WTC11 (cell line): Measurements from ENCODE around the gene SMLR1. TPM values are rescaled to one million over a fixed set of nuclear protein-coding genes. Genes with fewer than 3 reads are reported as not detected.
A peak's percentile ranks its signal among the peaks of the same experiment; 100 is the strongest.

ENCODE experiments used
- ATAC-seq: fragments of 200-7000 bp; cut with Tn5 transposase; 2 replicates; pipeline ENCODE4 v1.10.0; 2021; ENCODE audit warnings: mild to moderate bottlenecking, moderate library complexity
- CTCF ChIA-PET: fragments of 300-600 bp; sonication (Branson Sonifier 250); formaldehyde crosslinking; loops from one replicate; lab custom pipeline; 2021; ENCODE audit warnings: antibody characterized with exemption; lab: Charles Lee
- POLR2A ChIA-PET: fragments of 350-600 bp; sonication (Branson Sonifier 250); formaldehyde crosslinking; loops from one replicate; lab custom pipeline; 2021; ENCODE audit warnings: antibody characterized with exemption; lab: Charles Lee
- DNase-seq: peaks from one replicate; pipeline ENCODE4 v3.0.0; 2021; ENCODE audit warnings: low spot score
- H3K27ac Mint-ChIP-seq: 2 replicates; pipeline ENCODE4 v1.8.0; 2021; ENCODE audit warnings: mixed read lengths
- H3K27me3 Mint-ChIP-seq: 2 replicates; pipeline ENCODE4 v1.8.0; 2021; ENCODE audit warnings: low read depth, mild to moderate bottlenecking, moderate library complexity, mixed read lengths
- H3K36me3 Mint-ChIP-seq: 2 replicates; pipeline ENCODE4 v1.8.0; 2021; ENCODE audit warnings: mixed read lengths
- H3K4me1 Mint-ChIP-seq: 2 replicates; pipeline ENCODE4 v1.8.0; 2022; ENCODE audit warnings: mixed read lengths
- H3K4me3 Mint-ChIP-seq: 2 replicates; pipeline ENCODE4 v1.8.0; 2021; ENCODE audit warnings: mild to moderate bottlenecking, moderate library complexity, mixed read lengths
- H3K9me3 Mint-ChIP-seq: 2 replicates; pipeline ENCODE4 v1.8.0; 2021; ENCODE audit warnings: mixed read lengths
- ARID4B ChIP-seq: sonication (generic); formaldehyde crosslinking; IDR thresholded peaks from 2 replicates; pipeline ENCODE4 v1.8.0; 2023; ENCODE audit warnings: missing genetic modification reagents, mild to moderate bottlenecking, borderline replicate concordance
- ATF1 ChIP-seq: sonication (generic); formaldehyde crosslinking; IDR thresholded peaks from 2 replicates; pipeline ENCODE4 v1.8.1; 2023; ENCODE audit warnings: mild to moderate bottlenecking, moderate library complexity, missing genetic modification reagents
- CDX4 ChIP-seq: fragments of 250-450 bp; sonication (Bioruptor Pico); IDR thresholded peaks from 2 replicates; pipeline ENCODE4 v1.9.0; 2021; ENCODE audit warnings: moderate library complexity, mild to moderate bottlenecking, inconsistent platforms, borderline replicate concordance
- CREM ChIP-seq: sonication (generic); formaldehyde crosslinking; IDR thresholded peaks from 2 replicates; pipeline ENCODE4 v1.8.1; 2022; ENCODE audit warnings: mild to moderate bottlenecking, missing genetic modification reagents, moderate library complexity
- ELF4 ChIP-seq: sonication (generic); formaldehyde crosslinking; IDR thresholded peaks from 2 replicates; pipeline ENCODE4 v1.8.1; 2022; ENCODE audit warnings: low read depth, mild to moderate bottlenecking, moderate library complexity, missing genetic modification reagents
- GABPB1 ChIP-seq: sonication (generic); formaldehyde crosslinking; IDR thresholded peaks from 2 replicates; pipeline ENCODE4 v1.8.1; 2023; ENCODE audit warnings: mild to moderate bottlenecking, missing genetic modification reagents
- GRHL2 ChIP-seq: fragments of 250-450 bp; sonication (Bioruptor Pico); IDR thresholded peaks from 2 replicates; pipeline ENCODE4 v1.8.0; 2022; ENCODE audit warnings: mild to moderate bottlenecking, moderate library complexity; ENCODE audit not compliant: insufficient replicate concordance, severe bottlenecking
- HMGA2 ChIP-seq: fragments of 250-450 bp; sonication (Bioruptor Pico); IDR thresholded peaks from 2 replicates; pipeline ENCODE4 v1.4.0; 2021; ENCODE audit warnings: mild to moderate bottlenecking, moderate library complexity
- OVOL2 ChIP-seq: fragments of 250-450 bp; sonication (Bioruptor Pico); IDR thresholded peaks from 2 replicates; pipeline ENCODE4 v1.9.0; 2021; ENCODE audit warnings: mild to moderate bottlenecking, borderline replicate concordance
- PREB ChIP-seq: sonication (generic); formaldehyde crosslinking; IDR thresholded peaks from 2 replicates; pipeline ENCODE4 v1.8.1; 2022; ENCODE audit warnings: mild to moderate bottlenecking, missing genetic modification reagents, moderate library complexity, borderline replicate concordance
- RELA ChIP-seq: sonication (generic); formaldehyde crosslinking; IDR thresholded peaks from 2 replicates; pipeline ENCODE4 v1.8.1; 2022; ENCODE audit warnings: missing genetic modification reagents, mild to moderate bottlenecking, borderline replicate concordance
- ZBTB21 ChIP-seq: sonication (generic); formaldehyde crosslinking; IDR thresholded peaks from 2 replicates; pipeline ENCODE4 v1.8.1; 2023; ENCODE audit warnings: mild to moderate bottlenecking, missing genetic modification reagents, borderline replicate concordance
- total RNA-seq: library from RNA; stranded (reverse); gene quantifications from 3 replicates; pipeline ENCODE4 v1.2.3, GENCODE V29; 2021
- TF ChIP-seq, protein P1 (sequence below): sonication (generic); formaldehyde crosslinking; IDR thresholded peaks from 2 replicates; pipeline ENCODE4 v1.8.1; 2023; ENCODE audit warnings: mild to moderate bottlenecking, missing genetic modification reagents, borderline replicate concordance

The SMLR1 gene
- total RNA-seq, 1 experiment from 2014 or later, result not detected

GRCh38 chr6:130824978-130825694 lies 2.1 kb upstream of the SMLR1 start (continued):
- TF ChIP-seq, protein P1, sequence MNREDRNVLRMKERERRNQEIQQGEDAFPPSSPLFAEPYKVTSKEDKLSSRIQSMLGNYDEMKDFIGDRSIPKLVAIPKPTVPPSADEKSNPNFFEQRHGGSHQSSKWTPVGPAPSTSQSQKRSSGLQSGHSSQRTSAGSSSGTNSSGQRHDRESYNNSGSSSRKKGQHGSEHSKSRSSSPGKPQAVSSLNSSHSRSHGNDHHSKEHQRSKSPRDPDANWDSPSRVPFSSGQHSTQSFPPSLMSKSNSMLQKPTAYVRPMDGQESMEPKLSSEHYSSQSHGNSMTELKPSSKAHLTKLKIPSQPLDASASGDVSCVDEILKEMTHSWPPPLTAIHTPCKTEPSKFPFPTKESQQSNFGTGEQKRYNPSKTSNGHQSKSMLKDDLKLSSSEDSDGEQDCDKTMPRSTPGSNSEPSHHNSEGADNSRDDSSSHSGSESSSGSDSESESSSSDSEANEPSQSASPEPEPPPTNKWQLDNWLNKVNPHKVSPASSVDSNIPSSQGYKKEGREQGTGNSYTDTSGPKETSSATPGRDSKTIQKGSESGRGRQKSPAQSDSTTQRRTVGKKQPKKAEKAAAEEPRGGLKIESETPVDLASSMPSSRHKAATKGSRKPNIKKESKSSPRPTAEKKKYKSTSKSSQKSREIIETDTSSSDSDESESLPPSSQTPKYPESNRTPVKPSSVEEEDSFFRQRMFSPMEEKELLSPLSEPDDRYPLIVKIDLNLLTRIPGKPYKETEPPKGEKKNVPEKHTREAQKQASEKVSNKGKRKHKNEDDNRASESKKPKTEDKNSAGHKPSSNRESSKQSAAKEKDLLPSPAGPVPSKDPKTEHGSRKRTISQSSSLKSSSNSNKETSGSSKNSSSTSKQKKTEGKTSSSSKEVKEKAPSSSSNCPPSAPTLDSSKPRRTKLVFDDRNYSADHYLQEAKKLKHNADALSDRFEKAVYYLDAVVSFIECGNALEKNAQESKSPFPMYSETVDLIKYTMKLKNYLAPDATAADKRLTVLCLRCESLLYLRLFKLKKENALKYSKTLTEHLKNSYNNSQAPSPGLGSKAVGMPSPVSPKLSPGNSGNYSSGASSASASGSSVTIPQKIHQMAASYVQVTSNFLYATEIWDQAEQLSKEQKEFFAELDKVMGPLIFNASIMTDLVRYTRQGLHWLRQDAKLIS, result no peak
- TF ChIP-seq OVOL2 (no peak), CREM (CRISPR knock-in tag) (no peak), ATF1 (no peak), RELA (no peak), ZBTB21 (CRISPR knock-in tag) (no peak), ARID4B (CRISPR knock-in tag) (no peak), PREB (no peak), CDX4 (no peak), GRHL2 (no peak), HMGA2 (CRISPR knock-in tag) (no peak)

DNA sequence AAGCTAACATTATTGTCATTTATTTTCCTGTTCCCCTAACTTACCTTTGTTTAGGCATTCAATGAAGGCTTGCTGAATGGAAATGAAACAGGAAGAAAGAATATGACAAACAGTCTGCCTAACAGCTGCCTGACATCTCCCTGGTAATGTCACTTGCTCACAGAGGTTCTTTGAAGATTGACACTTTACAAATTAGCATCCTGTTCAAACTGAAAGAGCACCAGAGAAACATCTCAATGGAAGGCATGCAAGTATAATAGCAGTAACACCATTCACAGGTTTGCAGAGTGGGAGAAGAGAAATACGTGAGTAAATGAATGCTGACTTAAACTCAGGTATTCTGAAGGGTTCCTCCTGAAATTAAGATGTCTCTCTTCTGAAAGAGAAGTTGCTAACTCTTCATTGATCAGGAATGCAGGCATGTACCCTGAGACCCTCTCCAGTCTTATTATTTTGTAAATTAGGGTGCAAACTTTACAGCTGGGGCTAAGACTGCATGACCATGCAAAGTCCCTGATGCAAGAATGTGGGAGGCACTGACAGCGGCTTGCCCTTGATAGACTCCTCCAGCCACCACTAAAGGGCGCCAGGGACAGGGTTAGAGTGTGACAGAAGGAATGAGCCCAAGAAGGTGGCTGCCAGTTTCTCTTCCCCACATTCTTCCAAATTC lies 1.3 kb upstream of the SMLR1 start:
- ChIA-PET CTCF (no interaction called here), POLR2A (no interaction called here)
- Mint-ChIP-seq H3K27me3 (no peaks in the 10 kb centered on the region), H3K4me1 (peaks cover 19% of the 10 kb centered on the region), H3K36me3 (no peaks in the 10 kb centered on the region), H3K9me3 (peaks cover 13% of the 10 kb centered on the region), H3K27ac (no peak overlapping the region; the same call in 1 of the 2 replicates), H3K4me3 (no peak overlapping the region)
- DNase-seq, result peak; percentile 46
- ATAC-seq, result peak; percentile 96
- TF ChIP-seq GABPB1 (CRISPR knock-in tag), result peak; percentile 30; the same call in 1 of the 2 replicates
- TF ChIP-seq, protein P1, result no peak
- TF ChIP-seq ELF4 (CRISPR knock-in tag), result no peak
